A673 (cell line): ENCODE measurements around the gene UBE2E1.
"Not testable (repeated sequence)": the region's sequence is repeated elsewhere in the genome, so short reads cannot be mapped to it uniquely, and the experiment has no call there.

ENCODE experiments used
- EZH2 ChIP-seq: fragments of 200-600 bp; sonication (generic); IDR thresholded peaks from 2 replicates; pipeline ENCODE4 v1.6.1; 2017; ENCODE audit warnings: borderline replicate concordance, low read depth, mild to moderate bottlenecking, mixed read lengths, antibody characterized with exemption, low read length; ENCODE audit not compliant: poor library complexity, severe bottlenecking
- TF ChIP-seq, protein P1 (sequence below): fragments of 300-800, 200-600 bp; sonication (generic); conservative IDR thresholded peaks from 2 replicates; pipeline ENCODE4 v1.5.1; 2017; ENCODE audit warnings: low read depth, mild to moderate bottlenecking, antibody characterized with exemption, low read length, moderate library complexity, mixed read lengths

DNA sequence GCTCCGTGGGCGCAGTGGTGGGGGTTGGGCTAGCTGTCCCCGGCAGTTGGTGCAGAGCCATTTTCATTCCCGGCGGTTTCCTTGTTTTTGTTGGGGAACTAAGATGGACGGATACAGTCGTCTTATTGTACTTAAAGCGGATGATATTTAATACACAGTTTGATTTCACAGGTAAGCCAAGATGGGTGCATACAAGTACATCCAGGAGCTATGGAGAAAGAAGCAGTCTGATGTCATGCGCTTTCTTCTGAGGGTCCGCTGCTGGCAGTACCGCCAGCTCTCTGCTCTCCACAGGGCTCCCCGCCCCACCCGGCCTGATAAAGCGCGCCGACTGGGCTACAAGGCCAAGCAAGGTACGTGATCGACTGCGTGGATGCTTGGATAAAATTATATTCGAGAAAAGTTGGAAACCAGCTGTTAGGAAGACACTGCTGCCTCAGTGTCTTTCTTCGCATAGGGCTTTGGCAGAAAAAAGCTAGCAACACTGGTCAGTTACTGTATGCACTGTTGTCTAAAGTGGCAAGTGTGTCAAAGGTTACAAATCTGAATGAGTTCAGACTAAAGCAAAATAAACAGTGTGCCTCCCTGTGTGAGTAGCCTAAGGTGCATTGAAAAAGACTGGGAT, 112.0 kb downstream of the UBE2E1 start:
- TF ChIP-seq, protein P1, sequence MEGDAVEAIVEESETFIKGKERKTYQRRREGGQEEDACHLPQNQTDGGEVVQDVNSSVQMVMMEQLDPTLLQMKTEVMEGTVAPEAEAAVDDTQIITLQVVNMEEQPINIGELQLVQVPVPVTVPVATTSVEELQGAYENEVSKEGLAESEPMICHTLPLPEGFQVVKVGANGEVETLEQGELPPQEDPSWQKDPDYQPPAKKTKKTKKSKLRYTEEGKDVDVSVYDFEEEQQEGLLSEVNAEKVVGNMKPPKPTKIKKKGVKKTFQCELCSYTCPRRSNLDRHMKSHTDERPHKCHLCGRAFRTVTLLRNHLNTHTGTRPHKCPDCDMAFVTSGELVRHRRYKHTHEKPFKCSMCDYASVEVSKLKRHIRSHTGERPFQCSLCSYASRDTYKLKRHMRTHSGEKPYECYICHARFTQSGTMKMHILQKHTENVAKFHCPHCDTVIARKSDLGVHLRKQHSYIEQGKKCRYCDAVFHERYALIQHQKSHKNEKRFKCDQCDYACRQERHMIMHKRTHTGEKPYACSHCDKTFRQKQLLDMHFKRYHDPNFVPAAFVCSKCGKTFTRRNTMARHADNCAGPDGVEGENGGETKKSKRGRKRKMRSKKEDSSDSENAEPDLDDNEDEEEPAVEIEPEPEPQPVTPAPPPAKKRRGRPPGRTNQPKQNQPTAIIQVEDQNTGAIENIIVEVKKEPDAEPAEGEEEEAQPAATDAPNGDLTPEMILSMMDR = not testable (repeated sequence)
- TF ChIP-seq EZH2 = not testable (repeated sequence)
